ENCODE data around the gene C2.

- no peak for TF ChIP-seq CTCF (IDR thresholded peaks at IDR 0.05; ENCODE audit: borderline replicate concordance, extremely low read depth, low read length, poor library complexity, severe bottlenecking)
- no peak for TF ChIP-seq EZH2 (IDR thresholded peaks at IDR 0.05; ENCODE audit: borderline replicate concordance, low read depth, low read length, severe bottlenecking)
Measured at GRCh38 chr6:31971993-31972708, 44.6 kb downstream of the C2 start, which contains the start of gene DXO.
